Natural killer cell (primary cell): ENCODE data around the gene ERN2. TPM values are rescaled to one million over a fixed set of nuclear protein-coding genes. Genes with fewer than 3 reads are reported as not detected.

Source experiments
- ATAC-seq, 3 donors: fragments of 150-1000 bp in 2 of 3; fragments of 200-7000 bp in 1 of 3; cut with Tn5 transposase; 1 replicate in 1 of 3; 2 replicates in 2 of 3; pipeline ENCODE4 v1.10.0; 2021; ENCODE audit warnings: mild to moderate bottlenecking in 2 of 3, moderate library complexity in 2 of 3
- DNase-seq, 2 donors: peaks; one replicate each; pipeline versions ENCODE4 v3.0.0 to v3.0.0-alpha.2; 2013 to 2021; ENCODE audit warnings: mixed read lengths in 1 of 2
- H3K27ac ChIP-seq: one replicate; pipeline ENCODE4 v1.5.1; 2013; ENCODE audit warnings: mild to moderate bottlenecking, low read length
- H3K27me3 ChIP-seq: one replicate; pipeline ENCODE4 v1.6.1; 2013; ENCODE audit warnings: low read length; ENCODE audit not compliant: control insufficient read depth, insufficient read depth
- H3K36me3 ChIP-seq: one replicate; pipeline ENCODE4 v1.6.1; 2013; ENCODE audit warnings: low read length; ENCODE audit not compliant: control insufficient read depth, insufficient read depth
- H3K4me1 ChIP-seq: one replicate; pipeline ENCODE4 v1.6.1; 2013; ENCODE audit warnings: low read length; ENCODE audit not compliant: control insufficient read depth, insufficient read depth
- H3K4me3 ChIP-seq: one replicate; pipeline ENCODE4 v1.5.1; 2013; ENCODE audit warnings: low read length
- H3K9me3 ChIP-seq: one replicate; pipeline ENCODE4 v1.6.1; 2013; ENCODE audit warnings: low read length; ENCODE audit not compliant: control insufficient read depth, insufficient read depth
- H3K27ac Mint-ChIP-seq, 2 donors: one replicate each; pipeline ENCODE4 v1.8.0; 2022; ENCODE audit warnings: mild to moderate bottlenecking in 2 of 2, mixed read lengths in 2 of 2, moderate library complexity in 1 of 2
- H3K27me3 Mint-ChIP-seq, 2 donors: one replicate each; pipeline ENCODE4 v1.8.0; 2022; ENCODE audit warnings: low read depth in 2 of 2, mixed read lengths in 2 of 2
- H3K36me3 Mint-ChIP-seq: one replicate; pipeline ENCODE4 v1.8.0; 2022; ENCODE audit warnings: mixed read lengths
- H3K4me1 Mint-ChIP-seq, 2 donors: one replicate each; pipeline ENCODE4 v1.8.0; 2022; ENCODE audit warnings: mixed read lengths in 2 of 2
- H3K4me3 Mint-ChIP-seq: one replicate; pipeline ENCODE4 v1.8.0; 2022; ENCODE audit warnings: mild to moderate bottlenecking, moderate library complexity, mixed read lengths
- H3K9me3 Mint-ChIP-seq, 2 donors: one replicate each; pipeline ENCODE4 v1.8.0; 2022; ENCODE audit warnings: mixed read lengths in 2 of 2
- CTCF ChIP-seq: fragments of 200-600 bp; IDR thresholded peaks from one replicate; pipeline ENCODE4 v1.8.0; 2022; ENCODE audit warnings: antibody characterized with exemption
- WGBS: methylation state at CpG from one replicate; pipeline ENCODE4 v1.1.7; 2013; ENCODE audit warnings: missing lambda C conversion rate; ENCODE audit not compliant: insufficient coverage; 5-methylcytosine and 5-hydroxymethylcytosine counted together
- intact Hi-C: fragments of 100-400 bp; cut with micrococcal nuclease; formaldehyde crosslinking; loops from one replicate; pipeline ENCODE4 v1.14.2; 2022
- total RNA-seq, 4 donors: library from RNA; stranded (reverse); fragments of 120-200 nt in 1 of 4; gene quantifications; one replicate each; pipeline versions ENCODE4 v1.2.3 to v1.2.4, GENCODE V29; 2013 to 2022

The ERN2 gene
- total RNA-seq, 3 donors from 2014 or later (not counting 1 experiment from before 2014, with no cell fraction given), result not detected

GRCh38 chr16:23709536-23709935 lies 3.5 kb downstream of the ERN2 start:
- peaks cover 4% of the 10 kb centered on the region for H3K9me3 ChIP-seq
- DNase-seq (no peak), ATAC-seq (no peak)
- peaks cover 0 to 4% of the 10 kb centered on the region in 2 donors for H3K4me1 Mint-ChIP-seq
- no peak overlapping the region for H3K27ac ChIP-seq
- H3K4me3 ChIP-seq, result no peak overlapping the region
- no peaks in the 10 kb centered on the region for H3K4me1 ChIP-seq
- H3K27ac Mint-ChIP-seq, result no peak overlapping the region
- TF ChIP-seq CTCF, result no peak
- peaks cover 23 to 36% of the 10 kb centered on the region in 2 donors for H3K27me3 Mint-ChIP-seq
- no peak overlapping the region for H3K4me3 Mint-ChIP-seq
- H3K36me3 Mint-ChIP-seq, result no peaks in the 10 kb centered on the region
- no peaks in the 10 kb centered on the region for H3K36me3 ChIP-seq
- peaks cover 6% of the 10 kb centered on the region for H3K27me3 ChIP-seq
- no peaks in the 10 kb centered on the region for H3K9me3 Mint-ChIP-seq
- intact Hi-C loops, result no loop called here

- H3K9me3 ChIP-seq, result peaks cover 4% of the 10 kb centered on the region
- WGBS, result 90% methylated on average over 4 of the region's 4 CpGs
- H3K4me1 ChIP-seq, result no peaks in the 10 kb centered on the region
- H3K36me3 ChIP-seq, result no peaks in the 10 kb centered on the region
- H3K4me3 Mint-ChIP-seq, result no peak overlapping the region
- H3K27me3 Mint-ChIP-seq, result peaks cover 7 to 37% of the 10 kb centered on the region in 2 donors
- peaks cover 3% of the 10 kb centered on the region for H3K27me3 ChIP-seq
- intact Hi-C loops, result no loop called here
- peaks cover 8% of the 10 kb centered on the region for H3K36me3 Mint-ChIP-seq
- no peak overlapping the region for H3K27ac ChIP-seq
- no peak for TF ChIP-seq CTCF
- H3K9me3 Mint-ChIP-seq, result peaks cover 3 to 4% of the 10 kb centered on the region in 2 donors
- DNase-seq (no peak), ATAC-seq (no peak)
- no peak overlapping the region for H3K4me3 ChIP-seq
- H3K27ac Mint-ChIP-seq, result no peak overlapping the region
- no peaks in the 10 kb centered on the region for H3K4me1 Mint-ChIP-seq
Observed at GRCh38 chr16:23706439-23706838, 6.6 kb downstream of the ERN2 start.

GRCh38 chr16:23705517-23705902 lies 7.5 kb downstream of the ERN2 start:
- peaks cover under 1% of the 10 kb centered on the region for H3K27me3 ChIP-seq
- Mint-ChIP-seq H3K36me3 (peaks cover 8% of the 10 kb centered on the region), H3K9me3 (peaks cover 3 to 4% of the 10 kb centered on the region in 2 donors), H3K27me3 (peaks cover 3 to 28% of the 10 kb centered on the region in 2 donors), H3K4me3 (no peak overlapping the region), H3K4me1 (no peaks in the 10 kb centered on the region), H3K27ac (no peak overlapping the region)
- H3K9me3 ChIP-seq, result no peaks in the 10 kb centered on the region
- H3K27ac ChIP-seq, result no peak overlapping the region
- intact Hi-C loops, result no loop called here
- H3K36me3 ChIP-seq, result no peaks in the 10 kb centered on the region
- DNase-seq (no peak), ATAC-seq (no peak)
- H3K4me1 ChIP-seq, result no peaks in the 10 kb centered on the region
- H3K4me3 ChIP-seq, result no peak overlapping the region
- 88% methylated on average over 2 of the region's 2 CpGs for WGBS
- no peak for TF ChIP-seq CTCF

GRCh38 chr16:23704772-23705516 lies 8.1 kb downstream of the ERN2 start:
- Mint-ChIP-seq H3K27ac (no peak overlapping the region), H3K36me3 (peaks cover 8% of the 10 kb centered on the region), H3K27me3 (peaks cover 0 to 22% of the 10 kb centered on the region in 2 donors), H3K4me3 (no peak overlapping the region), H3K9me3 (peaks cover 3 to 4% of the 10 kb centered on the region in 2 donors), H3K4me1 (no peaks in the 10 kb centered on the region)
- Histone ChIP-seq H3K4me1 (no peaks in the 10 kb centered on the region), H3K27me3 (no peaks in the 10 kb centered on the region), H3K27ac (no peak overlapping the region), H3K4me3 (no peak overlapping the region), H3K9me3 (no peaks in the 10 kb centered on the region), H3K36me3 (no peaks in the 10 kb centered on the region)
- DNase-seq (no peak), ATAC-seq (no peak)
- intact Hi-C loops, result no loop called here
- no peak for TF ChIP-seq CTCF
- 91% methylated on average over 22 of the region's 22 CpGs for WGBS
